ENCODE results near the gene VPS13A. TPM values are rescaled to one million over a fixed set of nuclear protein-coding genes. Genes with fewer than 3 reads are reported as not detected.
"Not testable (repeated sequence)": the region's sequence is repeated elsewhere in the genome, so short reads cannot be mapped to it uniquely, and the experiment has no call there.

Gene VPS13A
- total and polyA plus RNA-seq, 3 donors from 2014 or later: 27.4 to 71.4 (median 40.3) TPM

DNA sequence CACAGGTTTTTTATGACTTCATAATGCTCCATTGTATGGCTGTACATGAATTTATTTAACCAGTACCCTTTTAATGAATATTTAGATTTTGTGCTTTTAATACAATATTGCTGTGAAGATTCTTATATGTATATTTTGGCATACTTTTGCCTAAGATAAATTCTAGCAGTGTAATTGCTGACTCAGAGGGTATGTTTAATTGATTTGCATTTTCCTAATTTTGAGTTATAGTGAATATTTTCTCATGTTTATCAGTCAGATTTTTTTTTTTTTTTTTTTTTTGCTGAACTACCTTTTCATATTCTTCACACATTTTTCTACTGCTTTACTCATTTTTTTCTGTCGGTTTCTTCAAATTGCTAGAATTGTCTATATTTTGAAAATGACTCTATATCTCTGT is 222.6 kb downstream of the VPS13A start:
- H3K4me1 ChIP-seq: no peaks in the 10 kb centered on the region
- H3K4me3 ChIP-seq: no peak overlapping the region
- WGBS, 2 donors: 77 to 85% methylated on average over 1 of the region's 1 CpG
- no peaks in the 10 kb centered on the region for H3K9me3 ChIP-seq
- H3K27me3 ChIP-seq: no peaks in the 10 kb centered on the region
- H3K36me3 ChIP-seq (ENCODE audit: low read depth, missing control alignments): no peaks in the 10 kb centered on the region
- TF ChIP-seq, protein P1, sequence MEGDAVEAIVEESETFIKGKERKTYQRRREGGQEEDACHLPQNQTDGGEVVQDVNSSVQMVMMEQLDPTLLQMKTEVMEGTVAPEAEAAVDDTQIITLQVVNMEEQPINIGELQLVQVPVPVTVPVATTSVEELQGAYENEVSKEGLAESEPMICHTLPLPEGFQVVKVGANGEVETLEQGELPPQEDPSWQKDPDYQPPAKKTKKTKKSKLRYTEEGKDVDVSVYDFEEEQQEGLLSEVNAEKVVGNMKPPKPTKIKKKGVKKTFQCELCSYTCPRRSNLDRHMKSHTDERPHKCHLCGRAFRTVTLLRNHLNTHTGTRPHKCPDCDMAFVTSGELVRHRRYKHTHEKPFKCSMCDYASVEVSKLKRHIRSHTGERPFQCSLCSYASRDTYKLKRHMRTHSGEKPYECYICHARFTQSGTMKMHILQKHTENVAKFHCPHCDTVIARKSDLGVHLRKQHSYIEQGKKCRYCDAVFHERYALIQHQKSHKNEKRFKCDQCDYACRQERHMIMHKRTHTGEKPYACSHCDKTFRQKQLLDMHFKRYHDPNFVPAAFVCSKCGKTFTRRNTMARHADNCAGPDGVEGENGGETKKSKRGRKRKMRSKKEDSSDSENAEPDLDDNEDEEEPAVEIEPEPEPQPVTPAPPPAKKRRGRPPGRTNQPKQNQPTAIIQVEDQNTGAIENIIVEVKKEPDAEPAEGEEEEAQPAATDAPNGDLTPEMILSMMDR (IDR thresholded peaks at IDR 0.05): no peak
- TF ChIP-seq POLR2A (IDR thresholded peaks at IDR 0.05): no peak
- DNase-seq: no peak
- intact Hi-C loops (cut with DNase I; ENCODE audit: low total_unique reads): no loop called here
- H3K27ac ChIP-seq: no peak overlapping the region

DNA sequence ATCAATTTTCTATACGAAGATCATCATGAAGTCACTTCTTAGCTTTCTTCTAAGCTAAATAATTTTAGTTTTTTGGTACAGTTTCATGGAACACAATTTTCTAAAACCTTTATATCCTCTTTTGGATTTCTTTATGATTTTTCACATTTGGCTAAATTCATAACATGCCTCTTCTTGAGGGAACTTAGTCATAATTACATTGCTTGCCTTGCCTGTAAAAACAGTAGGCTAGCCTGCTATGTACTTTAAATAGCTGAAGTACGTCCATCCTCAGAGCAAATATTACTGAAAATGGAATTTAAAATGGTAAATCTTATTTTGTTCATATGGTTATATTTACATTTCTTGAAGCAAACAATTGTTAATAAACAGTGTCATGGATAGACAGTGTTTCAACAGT is 225.0 kb downstream of the VPS13A start:
- H3K4me3 ChIP-seq: no peak overlapping the region
- no peaks in the 10 kb centered on the region for H3K9me3 ChIP-seq
- no peaks in the 10 kb centered on the region for H3K36me3 ChIP-seq (ENCODE audit: low read depth, missing control alignments)
- H3K4me1 ChIP-seq: no peaks in the 10 kb centered on the region
- intact Hi-C loops (cut with DNase I; ENCODE audit: low total_unique reads): no loop called here
- H3K27me3 ChIP-seq: no peaks in the 10 kb centered on the region
- DNase-seq: no peak
- WGBS, 2 donors: 79 to 83% methylated on average over 2 of the region's 2 CpGs
- TF ChIP-seq, protein P1 (IDR thresholded peaks at IDR 0.05): no peak
- no peak for TF ChIP-seq POLR2A (IDR thresholded peaks at IDR 0.05)
- H3K27ac ChIP-seq: no peak overlapping the region

DNA sequence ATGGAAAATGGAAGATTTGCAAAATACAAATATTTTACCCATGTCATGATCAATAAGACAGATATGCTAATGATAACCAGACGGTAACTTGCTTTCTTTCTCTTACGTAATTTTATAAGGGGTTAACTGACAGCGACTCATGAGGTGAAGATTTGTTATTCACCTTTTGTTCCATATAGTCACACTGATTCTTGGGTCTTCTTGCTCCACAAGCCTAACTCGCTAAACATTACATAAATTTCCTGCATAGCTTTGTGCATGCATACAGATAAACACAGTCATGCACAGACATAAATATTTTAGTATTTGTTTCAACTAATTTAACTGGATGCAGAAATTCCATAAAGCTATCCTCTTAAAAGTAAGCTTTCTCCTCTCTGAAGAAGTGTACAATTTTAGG is 225.9 kb downstream of the VPS13A start:
- no peak for DNase-seq
- no peaks in the 10 kb centered on the region for H3K9me3 ChIP-seq
- intact Hi-C loops (cut with DNase I; ENCODE audit: low total_unique reads): no loop called here
- no peak overlapping the region for H3K4me3 ChIP-seq
- H3K27me3 ChIP-seq: no peaks in the 10 kb centered on the region
- TF ChIP-seq, protein P1 (IDR thresholded peaks at IDR 0.05): no peak
- no peak for TF ChIP-seq POLR2A (IDR thresholded peaks at IDR 0.05)
- 75 to 92% methylated on average over 4 of the region's 4 CpGs for WGBS, 2 donors
- H3K27ac ChIP-seq: no peak overlapping the region
- H3K4me1 ChIP-seq: no peaks in the 10 kb centered on the region
- no peaks in the 10 kb centered on the region for H3K36me3 ChIP-seq (ENCODE audit: low read depth, missing control alignments)

DNA sequence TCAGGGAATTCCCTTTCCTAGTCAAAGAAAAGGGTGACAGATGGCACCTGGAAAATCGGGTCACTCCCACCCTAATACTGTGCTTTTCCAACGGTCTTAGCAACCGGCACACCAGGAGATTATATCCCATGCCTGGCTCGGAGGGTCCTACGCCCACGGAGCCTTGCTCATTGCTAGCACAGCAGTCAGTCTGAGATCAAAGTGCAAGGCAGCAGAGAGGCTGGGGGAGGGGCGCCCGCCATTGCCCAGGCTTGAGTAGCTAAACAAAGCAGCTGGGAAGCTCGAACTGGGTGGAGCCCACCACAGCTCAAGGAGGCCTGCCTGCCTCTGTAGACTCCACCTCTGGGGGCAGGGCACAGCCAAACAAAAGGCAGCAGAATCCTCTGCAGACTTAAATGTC is 231.2 kb downstream of the VPS13A start:
- H3K27me3 ChIP-seq; H3K4me1 ChIP-seq; H3K27ac ChIP-seq; H3K9me3 ChIP-seq; H3K36me3 ChIP-seq (ENCODE audit: low read depth, missing control alignments); DNase-seq; H3K4me3 ChIP-seq; intact Hi-C loops (cut with DNase I; ENCODE audit: low total_unique reads): not testable (repeated sequence)
- 91 to 92% methylated on average over 5 to 9 of the region's 9 CpGs for WGBS, 2 donors

DNA sequence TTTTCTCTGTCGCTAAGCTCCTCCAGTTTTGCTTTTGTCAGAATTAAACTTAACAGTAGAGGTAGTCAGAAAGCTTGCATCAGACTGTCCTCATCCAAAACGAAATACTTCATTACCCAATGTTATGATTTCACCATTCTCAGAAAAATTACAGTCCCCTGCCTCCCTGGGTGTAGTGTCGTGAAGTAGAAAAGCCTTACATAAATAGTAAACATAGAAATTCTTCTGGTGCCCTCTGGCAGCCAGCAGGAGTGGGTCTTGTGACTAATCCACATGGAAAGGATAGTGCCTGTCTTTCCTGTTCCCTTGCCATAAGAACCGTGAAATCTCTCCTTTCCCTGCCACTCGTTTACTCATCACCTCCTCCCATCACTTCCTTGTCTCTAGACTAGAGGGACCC is 240.2 kb downstream of the VPS13A start:
- H3K27ac ChIP-seq: no peak overlapping the region
- 82 to 88% methylated on average over 5 of the region's 5 CpGs for WGBS, 2 donors
- no peak for DNase-seq

More for the DNA sequence above, 240.2 kb downstream of the VPS13A start:
- H3K27me3 ChIP-seq: no peaks in the 10 kb centered on the region
- intact Hi-C loops (cut with DNase I; ENCODE audit: low total_unique reads): no loop called here
- H3K9me3 ChIP-seq: no peaks in the 10 kb centered on the region
- no peaks in the 10 kb centered on the region for H3K36me3 ChIP-seq (ENCODE audit: low read depth, missing control alignments)
- TF ChIP-seq, protein P1 (IDR thresholded peaks at IDR 0.05): no peak
- no peak for TF ChIP-seq POLR2A (IDR thresholded peaks at IDR 0.05)
- H3K4me3 ChIP-seq: no peak overlapping the region
- H3K4me1 ChIP-seq: no peaks in the 10 kb centered on the region
